HCT116 (cell line): ENCODE data around the gene ADAMTS4. TPM values are rescaled to one million over a fixed set of nuclear protein-coding genes. Genes with fewer than 3 reads are reported as not detected.

ENCODE experiments used
- ATAC-seq: fragments of 200-7000 bp; cut with Tn5 transposase; 2 replicates; pipeline ENCODE4 v1.9.1; 2020; ENCODE audit warnings: mild to moderate bottlenecking, moderate library complexity
- BruUV-seq: library from RNA; stranded (reverse); fragments of 400-500 nt; replicated peaks from 2 replicates; lab custom pipeline; 2021; lab: Mats Ljungman, UMichigan
- CTCF ChIA-PET: fragments of 300-600 bp; sonication (Branson Sonifier 250); formaldehyde crosslinking; loops from one replicate; lab custom pipeline; 2021; ENCODE audit warnings: antibody characterized with exemption; lab: Charles Lee
- POLR2A ChIA-PET: fragments of 300-600, 350-600 bp; sonication (Branson Sonifier 250); formaldehyde crosslinking; loops from one replicate; lab custom pipeline; 2021; ENCODE audit warnings: antibody characterized with exemption; lab: Charles Lee
- RAD21 ChIA-PET, 2 experiments: fragments of 300-600 bp; sonication (Branson Sonifier 250); formaldehyde crosslinking; loops; one replicate each; lab custom pipeline; 2023; ENCODE audit warnings: low total read pairs in 2 of 2; ENCODE audit not compliant: uncharacterized antibody in 2 of 2, unreplicated experiment in 2 of 2, low non-redundant PET in 1 of 2; lab: Charles Lee
- DNase-seq: peaks from one replicate; pipeline ENCODE4 v3.0.0-alpha.2; 2010; ENCODE audit warnings: low read depth, low spot score
- H2AFZ ChIP-seq: fragments of 200-600 bp; shearing (Covaris generic), sonication (generic); 2 replicates; pipeline ENCODE4 v1.6.1; 2017; ENCODE audit warnings: low read depth, mixed run types, mixed read lengths, antibody characterized with exemption, low read length; ENCODE audit not compliant: poor library complexity, severe bottlenecking
- H3K27ac ChIP-seq: 2 replicates; pipeline ENCODE4 v1.5.1; 2012; ENCODE audit warnings: low read depth, low read length
- H3K27me3 ChIP-seq: fragments of 200-600 bp; sonication (generic); 2 replicates; pipeline ENCODE4 v1.6.1; 2016; ENCODE audit warnings: mixed run types, low read length, mixed read lengths; ENCODE audit not compliant: insufficient read depth
- H3K36me3 ChIP-seq, 2 experiments: fragments of 200-500 bp in 1 of 2; fragments of 200-600 bp in 1 of 2; sonication (Bioruptor generic) in 1 of 2; sonication (generic) in 1 of 2; 2 replicates each; pipeline versions ENCODE4 v1.5.1 to v1.6.1; 2014 to 2016; ENCODE audit warnings: low read length in 2 of 2, inconsistent platforms in 1 of 2, mixed read lengths in 1 of 2, mixed run types in 1 of 2; ENCODE audit not compliant: insufficient read depth in 2 of 2, control insufficient read depth in 1 of 2
- H3K4me1 ChIP-seq, 2 experiments: fragments of 200-600 bp in 1 of 2; sonication (generic) in 1 of 2; 2 replicates each; pipeline versions ENCODE4 v1.5.1 to v1.6.1; 2012 to 2017; ENCODE audit warnings: low read length in 2 of 2, inconsistent platforms in 1 of 2, mild to moderate bottlenecking in 1 of 2, mixed read lengths in 1 of 2, mixed run types in 1 of 2, moderate library complexity in 1 of 2; ENCODE audit not compliant: insufficient read depth in 2 of 2, control insufficient read depth in 1 of 2
- H3K4me2 ChIP-seq: fragments of 200-600 bp; sonication (generic); 2 replicates; pipeline ENCODE4 v1.6.1; 2017; ENCODE audit warnings: mixed run types, low read length, mixed read lengths
- H3K4me3 ChIP-seq, 2 experiments: fragments of 200-600 bp in 1 of 2; sonication (generic) in 1 of 2; replicated peaks in 1 of 2; 2 replicates each; pipeline ENCODE4 v1.5.1; 2011 to 2016; ENCODE audit warnings: low read length in 2 of 2, control low read depth in 1 of 2, low read depth in 1 of 2, mild to moderate bottlenecking in 1 of 2, mixed read lengths in 1 of 2, mixed run types in 1 of 2
- H3K79me2 ChIP-seq: fragments of 200-600 bp; sonication (generic); 2 replicates; pipeline ENCODE4 v1.6.1; 2017; ENCODE audit warnings: mild to moderate bottlenecking, mixed run types, low read length, moderate library complexity, mixed read lengths; ENCODE audit not compliant: insufficient read depth
- H3K9ac ChIP-seq: fragments of 200-600 bp; sonication (generic); 2 replicates; pipeline ENCODE4 v1.6.1; 2016; ENCODE audit warnings: low read length, mixed read lengths
- H3K9me2 ChIP-seq: fragments of 200-600 bp; sonication (generic), shearing (Covaris generic); 2 replicates; pipeline ENCODE4 v1.6.1; 2017; ENCODE audit warnings: mixed run types, mild to moderate bottlenecking, moderate library complexity; ENCODE audit not compliant: insufficient read depth
- H3K9me3 ChIP-seq, 2 experiments: fragments of 200-500 bp in 1 of 2; fragments of 200-600 bp in 1 of 2; sonication (Bioruptor generic) in 1 of 2; sonication (generic) in 1 of 2; 2 replicates each; pipeline ENCODE4 v1.6.1; 2014 to 2017; ENCODE audit warnings: low read length in 2 of 2, mixed read lengths in 2 of 2, inconsistent platforms in 1 of 2, low read depth in 1 of 2, mild to moderate bottlenecking in 1 of 2, mixed run types in 1 of 2, moderate library complexity in 1 of 2; ENCODE audit not compliant: control insufficient read depth in 1 of 2, insufficient read depth in 1 of 2
- H4K20me1 ChIP-seq: fragments of 200-600 bp; sonication (generic), shearing (Covaris generic); 2 replicates; pipeline ENCODE4 v1.6.1; 2017; ENCODE audit warnings: mixed run types, mild to moderate bottlenecking, moderate library complexity; ENCODE audit not compliant: insufficient read depth
- ATF3 ChIP-seq: IDR thresholded peaks from 2 replicates; pipeline ENCODE4 v1.6.1; 2012
- CBX3 ChIP-seq: IDR thresholded peaks from 2 replicates; pipeline ENCODE4 v1.6.1; 2012; ENCODE audit warnings: low read depth
- CEBPB ChIP-seq: IDR thresholded peaks from 2 replicates; pipeline ENCODE4 v1.6.1; 2012; ENCODE audit warnings: low read depth
- EZH2 ChIP-seq: fragments of 200-600 bp; sonication (generic); IDR thresholded peaks from 2 replicates; pipeline ENCODE4 v1.6.1; 2017; ENCODE audit warnings: antibody characterized with exemption, mixed run types
- EZH2phosphoT487 ChIP-seq: fragments of 200-600 bp; IDR thresholded peaks from 2 replicates; pipeline ENCODE4 v1.6.1; 2018; ENCODE audit warnings: antibody characterized with exemption, borderline replicate concordance
- FOSL1 ChIP-seq: IDR thresholded peaks from 2 replicates; pipeline ENCODE4 v1.6.1; 2012; ENCODE audit warnings: low read depth
- JUND ChIP-seq: IDR thresholded peaks from 2 replicates; pipeline ENCODE4 v1.6.1; 2012
- MAX ChIP-seq: IDR thresholded peaks from 2 replicates; pipeline ENCODE4 v1.6.1; 2012
- POLR2A ChIP-seq: IDR thresholded peaks from 2 replicates; pipeline ENCODE4 v1.7.0; 2011; ENCODE audit warnings: borderline replicate concordance; ENCODE audit not compliant: insufficient read depth, insufficient read length; ENCODE audit errors: extremely low read depth
- REST ChIP-seq: IDR thresholded peaks from 2 replicates; pipeline ENCODE4 v1.6.1; 2012; ENCODE audit warnings: low read depth
- SP1 ChIP-seq: IDR thresholded peaks from 2 replicates; pipeline ENCODE4 v1.6.1; 2012; ENCODE audit warnings: low read depth
- SRF ChIP-seq: IDR thresholded peaks from 2 replicates; pipeline ENCODE4 v1.6.1; 2012; ENCODE audit warnings: low read depth
- TCF7L2 ChIP-seq: IDR thresholded peaks from 2 replicates; pipeline ENCODE4 v1.7.0; 2011; ENCODE audit warnings: borderline replicate concordance, inconsistent platforms; ENCODE audit not compliant: insufficient read depth, insufficient read length; ENCODE audit errors: extremely low read depth
- ZBTB33 ChIP-seq: IDR thresholded peaks from 2 replicates; pipeline ENCODE4 v1.6.1; 2011; ENCODE audit warnings: mild to moderate bottlenecking, low read length, moderate library complexity; ENCODE audit not compliant: insufficient replicate concordance; ENCODE audit errors: extremely low read depth
- ZFX ChIP-seq: fragments of 450-650 bp; IDR thresholded peaks from 2 replicates; pipeline ENCODE4 v1.6.1; 2017
- intact Hi-C: fragments of 100-400 bp; cut with micrococcal nuclease; formaldehyde crosslinking; loops from 2 replicates; pipeline ENCODE4 v1.10.0; 2022
- total RNA-seq: library from RNA; stranded (reverse); gene quantifications from one replicate; pipeline ENCODE4 v1.2.1, GENCODE V29; 2021; ENCODE audit not compliant: unreplicated experiment

Gene ADAMTS4
- total RNA-seq, 1 experiment from 2014 or later = not detected

GRCh38 chr1:161173711-161174110 is 25.1 kb downstream of the ADAMTS4 start (continued):
- no peak for TF ChIP-seq SP1
- no peak for TF ChIP-seq EZH2
- no peak for TF ChIP-seq CEBPB
- no peak for TF ChIP-seq ZFX
- no peak for TF ChIP-seq SRF
- TF ChIP-seq POLR2A = no peak
- no peak for TF ChIP-seq FOSL1
- TF ChIP-seq ATF3 = no peak

- Histone ChIP-seq H3K27ac (no peak overlapping the region), H3K9ac (no peak overlapping the region), H3K4me1 (peaks cover 9 to 15% of the 10 kb centered on the region in 2 experiments; a peak in 3 of 4 replicates), H3K79me2 (peaks cover 17% of the 10 kb centered on the region), H4K20me1 (no peaks in the 10 kb centered on the region), H3K27me3 (no peaks in the 10 kb centered on the region), H3K4me3 (no peak overlapping the region), H3K9me2 (no peaks in the 10 kb centered on the region), H3K9me3 (no peaks in the 10 kb centered on the region), H2AFZ (no peak overlapping the region), H3K36me3 (peaks cover 21 to 38% of the 10 kb centered on the region in 2 experiments; a peak in 3 of 4 replicates), H3K4me2 (no peak overlapping the region)
- no TSS peak for BruUV-seq
- RAD21 ChIA-PET = no interaction called here
- no peak for DNase-seq
- no peak for ATAC-seq
- intact Hi-C loops = no loop called here
- CTCF ChIA-PET = no interaction called here
- POLR2A ChIA-PET = no interaction called here
- TF ChIP-seq ZBTB33 (no peak), REST (no peak), MAX (no peak), EZH2 (no peak), SP1 (no peak), CEBPB (no peak), SRF (no peak), CBX3 (no peak), EZH2phosphoT487 (no peak), TCF7L2 (no peak), JUND (no peak), FOSL1 (no peak)
Measured at GRCh38 chr1:161172776-161173376, 26.0 kb downstream of the ADAMTS4 start.
